T-helper 9 cell (primary cell): ENCODE data around the gene EWSR1.
"Not testable (repeated sequence)": the region's sequence is repeated elsewhere in the genome, so short reads cannot be mapped to it uniquely, and the experiment has no call there.

Experiments
- DNase-seq: peaks from one replicate; pipeline ENCODE4 v3.0.0-alpha.2; 2020
- total RNA-seq, 2 donors: gene quantifications; one replicate each; lab custom pipeline; 2026; lab: John Stamatoyannopoulos, UW

Gene EWSR1, protein sequence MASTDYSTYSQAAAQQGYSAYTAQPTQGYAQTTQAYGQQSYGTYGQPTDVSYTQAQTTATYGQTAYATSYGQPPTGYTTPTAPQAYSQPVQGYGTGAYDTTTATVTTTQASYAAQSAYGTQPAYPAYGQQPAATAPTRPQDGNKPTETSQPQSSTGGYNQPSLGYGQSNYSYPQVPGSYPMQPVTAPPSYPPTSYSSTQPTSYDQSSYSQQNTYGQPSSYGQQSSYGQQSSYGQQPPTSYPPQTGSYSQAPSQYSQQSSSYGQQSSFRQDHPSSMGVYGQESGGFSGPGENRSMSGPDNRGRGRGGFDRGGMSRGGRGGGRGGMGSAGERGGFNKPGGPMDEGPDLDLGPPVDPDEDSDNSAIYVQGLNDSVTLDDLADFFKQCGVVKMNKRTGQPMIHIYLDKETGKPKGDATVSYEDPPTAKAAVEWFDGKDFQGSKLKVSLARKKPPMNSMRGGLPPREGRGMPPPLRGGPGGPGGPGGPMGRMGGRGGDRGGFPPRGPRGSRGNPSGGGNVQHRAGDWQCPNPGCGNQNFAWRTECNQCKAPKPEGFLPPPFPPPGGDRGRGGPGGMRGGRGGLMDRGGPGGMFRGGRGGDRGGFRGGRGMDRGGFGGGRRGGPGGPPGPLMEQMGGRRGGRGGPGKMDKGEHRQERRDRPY
- total RNA-seq = 332 to 392 reads per million in 2 donors

DNA sequence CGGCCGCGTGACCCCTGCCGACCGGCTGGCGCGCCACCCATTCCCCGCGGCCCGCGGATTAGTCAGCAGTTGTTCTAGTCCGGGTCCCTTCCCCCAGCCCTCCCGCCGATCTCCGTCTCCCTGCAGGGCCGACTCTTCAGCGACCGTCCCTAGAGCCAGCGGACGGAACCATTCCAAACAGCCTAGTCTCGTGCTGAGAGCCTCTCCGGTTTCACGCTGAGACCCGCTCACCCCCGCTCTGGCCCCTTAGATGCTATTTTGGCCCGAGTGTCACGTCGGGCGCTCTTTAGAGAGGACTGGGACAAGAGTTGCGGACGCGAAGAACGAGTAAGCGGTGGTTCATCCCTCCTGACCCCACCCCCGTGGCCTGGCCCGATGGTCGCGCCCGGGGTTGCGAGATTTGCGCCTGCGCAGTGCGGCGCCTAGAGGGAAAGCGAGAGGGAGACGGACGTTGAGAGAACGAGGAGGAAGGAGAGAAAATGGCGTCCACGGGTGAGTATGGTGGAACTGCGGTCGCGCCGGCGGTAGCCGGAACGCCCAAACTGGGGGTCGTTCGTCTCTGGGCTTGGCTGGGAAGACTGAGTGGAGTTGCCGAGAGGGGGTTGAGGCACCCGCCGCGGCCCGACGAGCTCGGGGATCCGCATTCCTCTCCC, at the start of gene EWSR1, which contains the start of gene RHBDD3:
TSS of gene EWSR1 (plus strand) at position 411 of the 653 bp plus-strand sequence. CDS start at position 480, 69 bp downstream.
TSS of gene RHBDD3 (minus strand) at position 124 of the 653 bp plus-strand sequence. CDS start 2,355 bp downstream, outside the sequence.
- peak; percentile 95 for DNase-seq

DNA sequence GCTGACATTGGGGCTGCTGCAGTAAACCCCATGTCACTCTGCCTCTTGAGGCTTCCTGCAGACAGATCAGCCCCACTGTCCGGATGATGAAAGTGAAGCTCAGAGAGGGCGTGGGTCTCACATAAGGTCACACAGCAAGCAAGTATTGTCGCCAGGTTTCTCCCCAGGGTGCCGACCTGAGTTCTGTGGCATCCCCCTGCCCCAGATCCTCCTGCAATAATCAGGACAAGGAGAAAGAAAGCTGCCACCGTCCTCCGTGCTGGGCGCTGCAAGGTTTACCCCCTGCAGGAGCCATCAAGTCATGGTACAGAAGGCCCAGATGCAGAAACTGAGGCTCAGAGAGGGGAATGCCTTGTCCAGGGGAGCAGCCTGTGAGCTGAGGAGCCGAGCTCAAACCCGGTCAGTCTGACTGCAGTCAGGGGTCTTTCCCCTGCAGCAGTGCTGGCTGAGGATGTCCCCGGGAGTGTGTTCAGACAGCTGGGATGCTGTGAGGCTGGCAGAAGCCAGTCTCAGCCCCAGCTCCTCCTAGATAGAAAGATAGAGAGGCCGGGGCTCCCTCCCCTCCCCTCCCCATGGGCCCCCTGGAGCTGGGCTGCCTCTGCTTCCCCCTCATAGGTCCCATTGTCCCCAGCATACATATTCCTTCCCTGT, 49.2 kb upstream of the EWSR1 start:
- DNase-seq = no peak

DNA sequence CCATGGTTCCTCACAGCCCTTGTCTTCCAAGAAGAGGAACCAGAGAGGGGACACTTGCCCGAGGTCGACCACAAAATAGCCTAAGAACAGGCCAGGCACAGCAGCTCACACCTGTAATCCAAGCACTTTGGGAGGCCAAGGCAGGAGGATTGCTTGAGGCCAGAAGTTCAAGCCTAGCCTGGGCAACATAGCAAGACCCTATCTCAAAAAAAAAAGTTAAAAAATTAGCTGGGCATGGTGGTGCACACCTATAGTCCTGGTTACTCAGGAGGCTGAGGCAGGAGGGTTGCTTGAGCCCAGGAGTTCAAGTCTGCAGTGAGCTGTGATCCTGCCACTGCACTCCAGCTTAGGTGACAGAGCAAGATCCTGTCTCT, 48.7 kb upstream of the EWSR1 start:
- not testable (repeated sequence) for DNase-seq

DNA sequence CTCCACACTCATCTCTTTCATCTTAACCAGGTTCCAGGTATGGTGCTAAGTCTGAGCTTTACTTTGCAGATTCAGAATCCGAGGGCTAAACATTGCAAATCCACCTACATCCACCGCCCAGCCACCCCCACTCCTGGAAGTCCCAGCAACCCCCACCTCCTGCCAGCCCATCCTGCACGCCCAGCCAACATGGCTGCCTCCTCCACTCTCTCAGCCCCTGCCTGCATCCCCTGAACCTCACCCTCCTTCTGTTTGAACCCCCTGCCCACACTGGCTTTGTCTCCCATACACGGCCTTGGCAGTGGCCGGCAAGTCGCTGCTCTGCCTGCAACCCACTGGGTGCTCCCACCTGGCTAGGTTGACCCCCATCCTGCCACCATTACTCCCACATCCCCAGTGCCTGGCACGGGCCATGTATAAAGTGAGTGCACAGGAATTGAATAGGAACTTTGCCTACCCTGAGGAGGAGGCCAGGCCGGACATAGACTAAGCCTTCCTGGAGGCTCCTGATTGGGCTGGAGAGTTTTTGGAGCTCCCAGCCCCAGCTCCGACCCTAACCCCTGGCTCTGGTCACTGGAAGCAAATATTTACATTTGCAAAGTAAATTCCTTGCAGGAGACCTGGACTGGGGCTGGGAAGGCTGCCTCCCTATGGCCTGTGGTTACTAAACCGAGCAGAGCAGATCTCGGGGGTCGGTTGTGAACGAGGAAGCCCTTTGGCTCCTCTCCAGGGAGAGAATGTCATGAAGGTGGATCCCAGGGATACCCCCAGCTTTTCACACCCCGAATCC, 48.0 kb upstream of the EWSR1 start:
- DNase-seq = no peak

DNA sequence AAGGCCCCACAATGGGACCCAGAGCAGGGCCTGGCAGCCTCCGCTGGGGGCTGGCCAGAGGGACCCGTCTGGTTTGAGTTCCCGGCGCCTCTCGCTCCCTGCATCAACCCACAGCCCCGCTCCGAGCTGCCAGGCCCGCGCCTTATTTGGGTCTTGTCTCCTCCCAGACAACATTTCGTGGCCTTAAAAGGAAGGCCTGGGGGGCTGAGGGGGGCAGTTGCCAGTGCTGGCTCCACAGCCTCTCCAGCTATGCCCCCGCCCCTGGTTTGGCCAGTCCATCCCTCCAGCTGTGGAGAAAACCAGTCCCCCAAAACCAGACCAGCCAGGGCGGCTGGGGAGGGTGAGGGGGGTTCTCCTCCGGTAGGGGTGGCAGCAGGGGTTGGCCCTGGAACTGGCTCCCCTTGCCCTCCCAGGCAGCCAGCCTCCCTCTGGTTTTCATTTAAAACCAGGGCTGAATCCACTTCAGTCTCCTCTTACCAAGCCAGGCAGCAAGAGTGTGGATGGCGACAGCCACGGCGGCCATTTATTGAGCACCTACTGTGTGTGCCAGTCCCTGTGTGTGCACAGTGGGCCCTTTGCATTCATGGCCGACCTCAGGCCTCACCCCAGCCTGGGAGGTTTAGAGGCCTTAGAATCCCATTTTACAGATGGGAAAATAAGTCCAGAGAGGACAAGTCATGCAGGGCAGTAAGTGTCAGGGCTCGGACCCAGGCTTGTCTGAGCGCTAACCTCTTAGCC, 43.8 kb upstream of the EWSR1 start:
- DNase-seq = no peak

DNA sequence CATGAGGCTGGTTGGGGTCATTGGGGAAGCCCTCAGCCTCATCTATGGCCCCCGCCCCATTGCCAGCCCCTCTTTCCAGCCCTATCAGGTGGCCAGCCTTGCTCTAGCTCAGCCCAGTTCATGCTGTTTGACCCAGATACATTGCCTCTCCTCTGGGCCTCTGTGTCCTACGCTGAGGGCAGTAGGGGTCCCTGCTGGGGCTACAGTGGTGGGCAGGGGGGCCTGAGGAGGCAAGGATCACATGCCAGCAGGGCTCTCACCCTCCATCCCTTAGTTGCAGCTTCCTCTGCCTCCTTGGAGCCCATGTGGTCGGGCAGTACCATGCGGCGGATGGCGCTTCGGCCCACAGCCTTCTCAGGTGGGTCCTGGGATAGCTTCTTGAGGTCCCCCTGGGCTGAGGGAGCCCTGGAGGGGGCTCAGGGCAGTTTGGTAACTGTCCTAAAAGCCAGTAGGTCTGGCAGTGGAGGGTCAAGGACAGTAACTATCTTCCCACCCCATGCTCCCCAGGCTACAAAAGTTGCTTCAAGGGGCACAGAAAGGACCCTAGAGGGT, 43.1 kb upstream of the EWSR1 start:
- no peak for DNase-seq

DNA sequence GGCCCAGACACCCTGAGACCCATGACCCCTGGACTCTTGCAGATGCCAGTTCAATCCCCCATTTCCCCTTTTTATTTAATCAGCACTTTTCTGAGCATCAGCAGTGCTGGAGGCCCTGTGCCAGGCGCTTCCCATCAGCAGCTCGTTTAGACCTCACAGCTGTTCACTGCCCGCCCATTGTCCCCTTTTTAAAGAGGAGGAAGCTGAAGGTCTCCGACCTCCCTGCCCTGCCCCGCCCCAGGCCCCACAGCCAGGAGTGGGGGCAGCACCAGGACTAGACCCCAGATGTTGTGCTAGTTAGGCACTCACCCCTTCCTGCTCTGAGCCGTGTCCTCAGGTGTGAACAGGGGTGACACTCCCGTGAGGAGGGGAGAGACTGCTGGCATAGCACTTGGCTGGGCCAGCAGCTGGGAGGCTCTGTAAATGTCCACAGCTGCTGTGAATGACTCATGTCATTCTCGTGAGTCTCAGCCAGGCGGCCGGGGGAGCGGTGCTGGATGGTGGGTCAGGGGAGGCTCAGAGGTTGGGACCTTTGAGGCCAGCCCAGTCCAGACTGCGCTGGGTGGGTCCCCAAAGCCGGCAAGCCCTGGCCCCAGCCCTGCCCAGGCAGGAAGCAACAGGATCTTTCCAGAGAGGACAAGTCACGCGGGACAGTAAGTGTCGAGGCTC, 42.5 kb upstream of the EWSR1 start:
- DNase-seq = no peak

DNA sequence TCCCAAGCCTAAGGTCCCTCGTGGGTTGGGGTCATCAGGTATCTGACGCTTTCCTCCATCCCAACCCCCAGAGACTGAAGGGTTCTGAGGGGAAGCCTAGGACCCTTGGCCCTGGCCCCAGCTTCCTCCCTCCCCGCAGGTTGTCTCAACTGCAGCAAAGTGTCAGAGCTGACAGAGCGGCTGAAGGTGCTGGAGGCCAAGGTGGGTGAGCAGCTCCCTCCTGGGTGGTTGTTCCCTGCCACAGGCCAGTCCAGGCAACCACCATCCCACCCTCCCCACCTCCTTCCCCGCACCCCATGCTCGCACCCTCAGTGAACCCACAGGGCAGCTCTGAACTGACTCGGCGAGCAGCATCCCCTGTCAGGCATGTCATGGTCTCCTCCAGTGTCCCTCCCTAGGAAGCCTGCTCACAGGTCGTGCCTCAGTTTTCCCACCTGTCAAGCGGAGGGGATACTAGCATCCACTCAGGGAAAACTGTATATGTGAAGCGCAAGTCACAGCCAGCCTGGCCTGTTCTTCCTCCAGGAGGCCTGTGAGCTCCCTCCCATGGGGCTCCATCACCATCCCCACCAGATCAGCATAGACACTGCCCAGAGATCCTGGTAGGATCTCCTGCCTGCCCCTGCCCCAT, 41.6 kb upstream of the EWSR1 start:
- DNase-seq = no peak

DNA sequence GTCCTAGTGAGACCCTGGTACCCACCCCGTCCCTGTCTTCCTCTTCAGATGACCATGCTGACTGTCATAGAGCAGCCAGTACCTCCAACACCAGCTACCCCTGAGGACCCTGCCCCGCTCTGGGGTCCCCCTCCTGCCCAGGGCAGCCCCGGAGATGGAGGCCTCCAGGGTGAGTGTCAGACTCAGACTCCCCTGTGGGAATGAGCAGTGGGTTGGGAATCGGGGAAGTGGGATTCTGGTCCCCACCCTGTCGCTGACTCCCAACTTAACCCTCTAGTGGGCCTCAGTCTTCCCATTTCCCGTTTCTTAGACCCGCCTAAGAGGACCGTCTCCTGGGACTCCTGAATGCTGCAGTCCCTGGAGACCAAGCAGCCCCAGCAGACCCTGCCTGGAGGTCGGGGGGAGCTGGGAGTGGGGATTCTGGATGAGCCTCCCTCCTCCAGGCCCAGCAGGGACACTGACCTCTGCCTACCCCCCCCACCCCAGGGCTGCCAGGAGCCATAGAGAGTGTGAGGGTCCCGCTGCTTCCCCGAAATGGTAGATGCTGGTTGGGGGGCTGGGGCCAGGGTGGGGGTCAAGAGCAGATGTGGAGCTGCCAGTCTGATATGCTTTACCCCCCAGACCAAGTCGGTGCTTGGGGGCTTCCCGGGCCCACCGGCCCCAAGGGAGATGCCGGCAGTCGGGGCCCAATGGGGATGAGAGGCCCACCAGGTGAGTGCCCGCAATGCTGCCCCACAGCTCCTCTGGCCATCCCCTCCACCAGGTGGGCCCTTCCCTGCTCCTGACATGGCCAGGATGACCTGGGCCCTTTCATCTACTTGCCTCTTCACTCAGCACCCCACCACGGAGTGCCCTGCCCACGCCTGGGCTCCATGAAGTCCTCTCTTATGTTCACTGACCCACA, 36.8 kb upstream of the EWSR1 start:
- no peak for DNase-seq

DNA sequence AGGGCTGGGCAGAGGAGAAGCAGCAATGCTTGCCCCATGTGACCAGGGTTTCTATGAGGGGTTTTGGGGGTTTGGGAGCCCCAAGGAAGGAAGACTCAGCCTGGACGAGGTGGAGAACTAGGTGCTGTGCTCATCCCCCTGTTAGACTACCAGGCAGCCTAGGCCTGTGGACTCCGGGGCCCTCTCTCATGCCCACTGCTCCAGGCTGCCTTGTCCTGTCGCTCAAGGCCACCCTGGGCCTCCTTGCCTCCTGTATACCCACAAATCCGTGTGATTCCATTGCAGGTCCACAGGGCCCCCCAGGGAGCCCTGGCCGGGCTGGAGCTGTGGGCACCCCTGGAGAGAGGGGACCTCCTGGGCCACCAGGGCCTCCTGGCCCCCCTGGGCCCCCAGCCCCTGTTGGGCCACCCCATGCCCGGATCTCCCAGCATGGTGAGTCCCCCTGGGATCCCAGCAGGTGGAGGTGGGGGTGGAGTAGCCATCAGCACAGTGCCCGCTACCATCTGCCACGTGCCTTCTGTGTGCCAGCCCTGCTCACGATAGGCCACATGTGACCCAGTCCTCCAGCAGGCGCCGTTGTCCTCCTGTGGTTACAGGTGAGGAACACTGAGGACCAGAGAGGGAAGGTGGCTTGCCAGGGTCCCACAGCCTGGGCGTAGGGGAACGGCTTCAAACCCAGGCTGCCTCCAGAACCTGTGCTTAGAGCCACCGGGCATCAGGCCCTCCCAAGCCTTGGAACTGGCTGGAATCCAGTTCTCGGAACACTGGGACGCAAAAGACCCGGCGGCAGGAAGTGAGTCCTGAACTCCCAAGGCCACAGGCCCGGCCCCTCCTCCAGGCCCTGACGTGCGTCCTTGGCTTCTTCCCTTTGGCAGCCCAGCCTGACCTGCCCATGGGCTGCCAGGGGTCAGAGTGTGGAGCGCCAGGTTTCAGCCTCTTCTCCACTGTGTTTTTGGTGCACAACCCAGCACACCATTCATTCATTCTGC, 35.8 kb upstream of the EWSR1 start:
- DNase-seq = no peak

DNA sequence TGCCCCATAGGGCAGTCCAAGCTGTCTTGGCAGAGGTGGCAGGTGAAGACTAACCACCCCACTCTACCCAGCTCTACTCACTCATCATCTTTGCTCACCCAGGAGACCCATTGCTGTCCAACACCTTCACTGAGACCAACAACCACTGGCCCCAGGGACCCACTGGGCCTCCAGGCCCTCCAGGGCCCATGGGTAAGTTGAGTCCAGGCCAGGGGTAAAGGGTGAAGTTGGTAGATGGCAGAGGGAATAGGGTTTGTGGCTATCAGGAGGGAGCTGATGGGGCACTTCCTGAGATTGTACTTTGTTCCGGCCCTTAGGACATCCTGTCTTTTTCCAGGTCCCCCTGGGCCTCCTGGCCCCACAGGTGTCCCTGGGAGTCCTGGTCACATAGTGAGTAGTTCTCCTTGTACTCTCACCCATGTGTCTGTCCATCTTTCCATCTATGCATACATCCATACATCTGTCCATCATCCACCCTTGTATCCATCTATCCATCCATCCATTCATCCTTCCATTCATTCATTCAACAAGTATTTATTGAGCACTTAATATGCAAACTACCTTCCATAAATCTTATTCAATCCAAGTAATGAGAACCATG, 34.7 kb upstream of the EWSR1 start:
- no peak for DNase-seq

DNA sequence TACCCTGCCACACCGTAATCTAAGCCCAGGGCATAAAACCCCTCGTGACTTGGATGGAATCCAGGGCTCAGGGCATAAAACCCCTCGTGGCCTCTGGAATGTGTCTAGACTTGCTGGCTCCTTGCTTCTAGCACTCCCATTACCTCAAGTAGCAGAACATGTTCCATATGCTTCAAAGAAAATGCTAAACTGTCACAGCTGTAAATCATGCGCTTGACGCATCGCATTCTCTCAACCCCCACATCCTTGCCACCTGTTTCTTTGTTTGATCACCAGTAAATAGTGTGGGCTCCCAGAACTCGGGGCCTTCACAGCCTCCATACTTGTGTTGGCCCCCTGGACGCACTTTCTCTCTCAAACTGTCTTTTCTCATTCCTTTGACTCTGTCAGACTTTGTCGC, 27.6 kb upstream of the EWSR1 start:
- not testable (repeated sequence) for DNase-seq

DNA sequence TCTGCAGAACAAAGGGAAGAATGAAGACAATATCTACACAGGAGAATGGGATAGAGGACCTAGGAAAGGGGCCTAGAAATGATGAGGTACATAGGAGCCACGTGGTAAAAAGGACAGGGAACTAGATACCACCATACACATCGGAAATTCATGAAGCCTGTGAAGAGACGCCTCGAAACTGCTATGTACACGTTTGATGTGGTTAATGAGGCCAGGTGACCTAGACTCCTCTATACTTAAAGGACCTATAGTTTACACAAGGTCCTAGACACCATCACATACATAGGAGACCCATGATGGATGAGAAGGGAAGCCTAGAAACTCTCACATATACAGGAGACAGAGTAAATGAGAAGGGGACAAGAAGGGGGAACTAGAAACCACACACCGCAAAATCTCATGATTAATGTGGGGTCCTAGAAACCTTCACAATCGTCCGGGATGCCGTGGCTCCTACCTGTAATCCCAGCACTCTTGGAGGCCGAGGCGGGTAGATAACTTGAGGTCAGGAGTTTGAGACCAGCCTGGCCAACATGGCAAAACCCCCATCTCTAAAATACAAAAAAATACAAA, 24.1 kb upstream of the EWSR1 start:
- no peak for DNase-seq

DNA sequence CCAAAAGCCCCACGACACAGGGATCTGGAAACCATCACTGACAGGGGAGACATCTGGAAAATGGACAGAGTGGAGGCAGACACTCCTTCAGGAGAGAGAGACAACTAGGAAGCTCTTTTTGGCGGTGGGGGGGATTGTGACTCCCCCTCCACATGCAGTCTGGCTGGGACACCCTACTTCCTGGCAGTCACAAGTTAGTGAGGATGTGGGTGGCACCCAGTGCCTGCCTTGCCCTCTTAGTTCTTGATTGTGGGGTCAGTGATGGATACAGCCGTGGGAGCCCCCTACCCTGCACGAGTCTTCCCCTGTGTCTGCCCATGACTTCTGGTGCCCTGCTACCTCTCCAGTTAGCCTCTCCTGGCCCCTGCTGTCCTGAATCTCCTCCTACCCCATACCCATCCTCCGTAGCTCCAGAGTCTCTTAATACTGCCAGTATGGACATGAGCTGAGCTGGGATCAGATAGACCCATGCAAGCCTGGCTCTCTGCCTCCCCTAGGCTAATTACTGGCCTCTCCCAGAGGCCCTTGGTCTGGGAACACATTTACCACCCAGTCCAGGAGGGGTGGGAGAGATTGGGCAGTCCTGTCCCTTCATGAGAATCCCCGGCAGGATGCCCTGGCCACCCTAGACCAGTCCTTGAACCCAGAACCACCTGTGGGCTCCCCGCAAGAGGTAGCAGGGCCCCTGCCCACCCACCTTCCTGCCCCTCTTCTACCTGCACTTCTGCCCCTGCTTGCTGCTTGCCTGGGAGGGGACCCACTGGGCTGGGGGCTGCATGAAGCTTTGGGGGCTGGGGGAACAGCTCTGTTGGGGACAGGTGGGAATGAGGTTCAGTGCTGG, 23.1 kb upstream of the EWSR1 start:
- DNase-seq = no peak

DNA sequence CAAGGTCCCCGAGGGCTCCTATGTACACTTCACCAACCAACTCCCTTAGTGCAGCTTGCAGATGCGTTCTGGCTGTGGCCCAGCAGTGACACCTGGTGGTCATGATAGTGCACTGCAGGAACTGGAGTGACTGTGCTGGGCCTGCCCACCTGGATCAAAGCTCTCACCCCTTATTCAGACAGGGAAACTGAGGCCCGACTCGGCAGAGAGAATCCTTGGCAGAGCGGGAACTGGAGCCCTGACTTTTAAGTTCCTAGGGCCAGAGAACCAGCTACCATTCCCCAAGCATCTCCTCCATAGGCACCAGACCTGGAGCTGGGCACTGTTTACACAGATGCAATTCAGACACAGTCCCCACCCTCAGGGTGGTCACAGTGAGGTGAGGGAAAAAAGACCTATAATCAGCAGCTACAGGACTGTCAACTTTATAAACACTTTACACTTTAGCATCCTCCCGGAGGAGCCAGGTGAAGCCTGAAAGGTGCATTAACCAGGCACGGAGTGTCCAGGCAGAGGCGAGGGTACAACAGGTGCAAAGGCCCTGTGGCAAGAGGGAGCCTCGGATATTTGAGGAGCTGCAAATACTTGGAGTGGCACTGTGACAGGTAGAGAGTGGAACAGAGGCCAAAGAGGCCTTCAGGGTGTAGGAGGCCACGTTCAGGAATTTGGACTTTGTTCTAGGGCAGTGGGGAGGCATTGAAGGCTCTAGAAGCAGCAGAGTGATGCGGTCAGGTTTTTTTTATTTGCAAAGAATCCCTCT, 22.3 kb upstream of the EWSR1 start:
- peak; percentile 57 for DNase-seq
